Fibroblast of lung (primary cell): ENCODE data around the gene ARHGEF18. TPM values are rescaled to one million over a fixed set of nuclear protein-coding genes. Genes with fewer than 3 reads are reported as not detected.

Experiments
- DNase-seq, 2 donors: peaks; one replicate each; pipeline versions ENCODE4 v3.0.0 to v3.0.0-alpha.2; 2010; ENCODE audit warnings: low read depth in 2 of 2
- H2AFZ ChIP-seq: 2 replicates; pipeline ENCODE4 v1.5.1; 2012; ENCODE audit warnings: low read length, control low read depth, inconsistent platforms
- H3K27ac ChIP-seq: 2 replicates; pipeline ENCODE4 v1.5.1; 2011; ENCODE audit warnings: low read length, control low read depth; ENCODE audit not compliant: insufficient read depth
- H3K27me3 ChIP-seq: 2 replicates; pipeline ENCODE4 v1.5.1; 2011; ENCODE audit warnings: mild to moderate bottlenecking, low read length; ENCODE audit not compliant: control insufficient read depth, insufficient read depth
- H3K36me3 ChIP-seq: 2 replicates; pipeline ENCODE4 v1.5.1; 2011; ENCODE audit warnings: low read length; ENCODE audit not compliant: control insufficient read depth, insufficient read depth
- H3K4me1 ChIP-seq: 2 replicates; pipeline ENCODE4 v1.5.1; 2011; ENCODE audit warnings: low read length; ENCODE audit not compliant: control insufficient read depth, insufficient read depth; ENCODE audit errors: extremely low read depth
- H3K4me2 ChIP-seq: 2 replicates; pipeline ENCODE4 v1.5.1; 2011; ENCODE audit warnings: low read length, control low read depth; ENCODE audit not compliant: insufficient read depth; ENCODE audit errors: extremely low read depth
- H3K4me3 ChIP-seq, 4 experiments: fragments of 200-600 bp in 1 of 4; sonication (generic) in 1 of 4; replicated peaks in 1 of 4; 2 replicates each; pipeline ENCODE4 v1.5.1; 2011 to 2016; ENCODE audit warnings: low read length in 4 of 4, low read depth in 3 of 4, mild to moderate bottlenecking in 3 of 4, control low read depth in 2 of 4, inconsistent platforms in 1 of 4, mixed read lengths in 1 of 4; ENCODE audit not compliant: insufficient read depth in 1 of 4; ENCODE audit errors: control extremely low read depth in 1 of 4
- H3K79me2 ChIP-seq: 2 replicates; pipeline ENCODE4 v1.5.1; 2012; ENCODE audit warnings: mild to moderate bottlenecking, low read length, inconsistent platforms; ENCODE audit not compliant: control insufficient read depth, insufficient read depth
- H3K9ac ChIP-seq: 2 replicates; pipeline ENCODE4 v1.5.1; 2011; ENCODE audit warnings: mild to moderate bottlenecking, low read length, control low read depth; ENCODE audit not compliant: insufficient read depth
- H3K9me3 ChIP-seq: 2 replicates; pipeline ENCODE4 v1.5.1; 2012; ENCODE audit warnings: low read depth, low read length; ENCODE audit not compliant: control insufficient read depth, insufficient read depth
- H4K20me1 ChIP-seq: 2 replicates; pipeline ENCODE4 v1.5.1; 2011; ENCODE audit warnings: low read length; ENCODE audit not compliant: control insufficient read depth, insufficient read depth; ENCODE audit errors: extremely low read depth
- EZH2 ChIP-seq: IDR thresholded peaks from 2 replicates; pipeline ENCODE4 v1.5.1; 2012; ENCODE audit warnings: low read length, control low read depth, mild to moderate bottlenecking; ENCODE audit errors: missing control alignments
- polyA plus RNA-seq, 2 donors: library from polyadenylated mRNA; depleted of rRNA in 1 of 2; stranded (reverse) in 1 of 2; unstranded in 1 of 2; fragments of >200 nt; gene quantifications; 2 replicates each; pipeline ENCODE4 v1.2.1, GENCODE V29; 2011 to 2012; ENCODE audit warnings: missing spikeins in 1 of 2
- total RNA-seq: library from RNA; depleted of rRNA; stranded (reverse); fragments of >200 nt; gene quantifications from 2 replicates; pipeline ENCODE4 v1.2.1, GENCODE V29; 2014
- TF ChIP-seq, protein P1 (sequence below), 2 donors: IDR thresholded peaks in 1 of 2; conservative IDR thresholded peaks in 1 of 2; 1 replicate in 1 of 2; 2 replicates in 1 of 2; pipeline ENCODE4 v1.5.1; 2011 to 2012; ENCODE audit warnings: low read length in 2 of 2, control low read depth in 1 of 2, inconsistent platforms in 1 of 2, low read depth in 1 of 2, mild to moderate bottlenecking in 1 of 2

Gene ARHGEF18
- total and polyA plus RNA-seq, 2 donors (not counting 1 experiment from before 2014, with no cell fraction given): 6.1 to 45.1 TPM

DNA sequence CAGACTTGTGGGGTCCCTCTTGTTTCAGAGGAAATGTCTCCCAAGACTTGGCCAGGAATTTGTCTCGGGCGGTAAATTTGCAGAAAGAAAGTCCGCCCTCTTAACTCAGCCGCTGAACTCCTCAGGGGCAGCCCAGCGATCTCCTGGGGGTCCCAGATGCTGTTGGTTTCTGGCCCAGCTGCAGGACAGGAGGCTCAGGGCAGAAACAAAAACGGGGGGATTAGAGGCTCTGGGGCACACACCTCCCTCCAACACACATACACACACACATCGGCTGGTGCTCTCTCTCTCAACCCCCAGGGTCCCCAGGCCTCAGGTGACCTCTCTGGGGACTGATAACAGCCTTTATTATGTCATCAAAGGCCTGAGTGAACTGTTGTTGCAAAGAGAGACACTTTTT lies 7.1 kb downstream of the ARHGEF18 start:
- Histone ChIP-seq H3K36me3 (no peaks in the 10 kb centered on the region), H2AFZ (no peak overlapping the region), H3K4me2 (no peak overlapping the region), H3K27ac (no peak overlapping the region), H3K9ac (no peak overlapping the region), H3K4me3 (no peak overlapping the region), H3K27me3 (no peaks in the 10 kb centered on the region), H3K79me2 (no peaks in the 10 kb centered on the region), H4K20me1 (no peaks in the 10 kb centered on the region), H3K4me1 (no peaks in the 10 kb centered on the region), H3K9me3 (no peaks in the 10 kb centered on the region)
- DNase-seq: no peak
- TF ChIP-seq EZH2: no peak
- TF ChIP-seq, protein P1, sequence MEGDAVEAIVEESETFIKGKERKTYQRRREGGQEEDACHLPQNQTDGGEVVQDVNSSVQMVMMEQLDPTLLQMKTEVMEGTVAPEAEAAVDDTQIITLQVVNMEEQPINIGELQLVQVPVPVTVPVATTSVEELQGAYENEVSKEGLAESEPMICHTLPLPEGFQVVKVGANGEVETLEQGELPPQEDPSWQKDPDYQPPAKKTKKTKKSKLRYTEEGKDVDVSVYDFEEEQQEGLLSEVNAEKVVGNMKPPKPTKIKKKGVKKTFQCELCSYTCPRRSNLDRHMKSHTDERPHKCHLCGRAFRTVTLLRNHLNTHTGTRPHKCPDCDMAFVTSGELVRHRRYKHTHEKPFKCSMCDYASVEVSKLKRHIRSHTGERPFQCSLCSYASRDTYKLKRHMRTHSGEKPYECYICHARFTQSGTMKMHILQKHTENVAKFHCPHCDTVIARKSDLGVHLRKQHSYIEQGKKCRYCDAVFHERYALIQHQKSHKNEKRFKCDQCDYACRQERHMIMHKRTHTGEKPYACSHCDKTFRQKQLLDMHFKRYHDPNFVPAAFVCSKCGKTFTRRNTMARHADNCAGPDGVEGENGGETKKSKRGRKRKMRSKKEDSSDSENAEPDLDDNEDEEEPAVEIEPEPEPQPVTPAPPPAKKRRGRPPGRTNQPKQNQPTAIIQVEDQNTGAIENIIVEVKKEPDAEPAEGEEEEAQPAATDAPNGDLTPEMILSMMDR (conservative IDR thresholded peaks at IDR 0.05 in 1 of 2, IDR thresholded peaks at IDR 0.05 in 1 of 2; ENCODE audit: low read depth in 1 of 2, low read length in 2 of 2): no peak

GRCh38 chr19:7356899-7357627 lies 8.3 kb downstream of the ARHGEF18 start:
- no peaks in the 10 kb centered on the region for H3K36me3 ChIP-seq
- H3K9ac ChIP-seq: no peak overlapping the region
- H2AFZ ChIP-seq: no peak overlapping the region
- no peak overlapping the region for H3K4me2 ChIP-seq
- no peaks in the 10 kb centered on the region for H3K27me3 ChIP-seq
- H3K79me2 ChIP-seq: no peaks in the 10 kb centered on the region
- H3K27ac ChIP-seq: no peak overlapping the region
- H3K4me1 ChIP-seq: no peaks in the 10 kb centered on the region
- TF ChIP-seq, protein P1 (conservative IDR thresholded peaks at IDR 0.05 in 1 of 2, IDR thresholded peaks at IDR 0.05 in 1 of 2; ENCODE audit: low read depth in 1 of 2, low read length in 2 of 2): no peak
- no peak for TF ChIP-seq EZH2
- no peaks in the 10 kb centered on the region for H4K20me1 ChIP-seq
- DNase-seq: no peak
- no peaks in the 10 kb centered on the region for H3K9me3 ChIP-seq
- H3K4me3 ChIP-seq: no peak overlapping the region

GRCh38 chr19:7358102-7358597 lies 9.4 kb downstream of the ARHGEF18 start:
- TF ChIP-seq, protein P1 (conservative IDR thresholded peaks at IDR 0.05 in 1 of 2, IDR thresholded peaks at IDR 0.05 in 1 of 2; ENCODE audit: low read depth in 1 of 2, low read length in 2 of 2): no peak
- no peak for TF ChIP-seq EZH2

More at GRCh38 chr19:7358102-7358597, 9.4 kb downstream of the ARHGEF18 start:
- H4K20me1 ChIP-seq: no peaks in the 10 kb centered on the region
- H3K4me3 ChIP-seq: no peak overlapping the region
- DNase-seq: no peak
- H3K27ac ChIP-seq: no peak overlapping the region
- H3K27me3 ChIP-seq: peaks cover 2% of the 10 kb centered on the region
- H3K36me3 ChIP-seq: no peaks in the 10 kb centered on the region
- H3K4me2 ChIP-seq: no peak overlapping the region
- H2AFZ ChIP-seq: no peak overlapping the region
- H3K9me3 ChIP-seq: no peaks in the 10 kb centered on the region
- H3K4me1 ChIP-seq: no peaks in the 10 kb centered on the region
- no peak overlapping the region for H3K9ac ChIP-seq
- H3K79me2 ChIP-seq: no peaks in the 10 kb centered on the region
